LNCaP clone FGC (cell line): ENCODE data around the gene GNG8.

ENCODE experiments used
- DNase-seq: peaks from one replicate; pipeline ENCODE4 v3.0.0-alpha.2; 2011; ENCODE audit warnings: low read depth
- H3K4me3 ChIP-seq: 2 replicates; pipeline ENCODE4 v1.5.1; 2011; ENCODE audit warnings: mild to moderate bottlenecking, low read depth, low read length, control low read depth
- TF ChIP-seq, protein P1 (sequence below): IDR thresholded peaks from 2 replicates; pipeline ENCODE4 v1.5.1; 2012; ENCODE audit warnings: mild to moderate bottlenecking; ENCODE audit not compliant: control insufficient read depth, insufficient read depth; ENCODE audit errors: extremely low read depth

Gene GNG8

DNA sequence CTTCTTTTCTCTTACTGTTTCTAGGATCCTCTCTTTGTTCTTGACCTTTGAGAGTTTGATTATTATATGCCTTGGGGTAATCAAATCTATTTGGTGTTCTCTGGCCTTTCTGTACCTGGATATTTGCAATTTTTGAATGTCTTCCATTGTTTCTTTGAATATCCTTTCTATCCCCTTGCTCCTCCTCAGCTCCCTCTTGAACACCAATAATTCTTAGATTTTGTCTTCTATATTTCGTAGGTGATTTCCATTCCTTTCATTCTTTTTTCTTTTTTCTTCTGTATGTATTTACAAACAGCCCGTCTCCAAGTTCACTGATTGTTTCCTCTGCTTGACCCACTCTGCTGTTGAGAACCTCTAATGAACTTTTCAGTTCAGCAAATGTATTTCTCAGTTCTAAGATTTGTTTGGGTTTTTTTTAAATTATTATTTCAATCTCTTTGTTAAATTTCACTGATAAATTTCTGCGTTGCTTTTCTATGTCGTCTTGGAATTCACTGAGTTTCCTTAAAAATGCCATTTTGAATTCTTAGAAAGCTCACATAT lies 37.6 kb downstream of the GNG8 start:
- H3K4me3 ChIP-seq, result no peak overlapping the region
- TF ChIP-seq, protein P1, sequence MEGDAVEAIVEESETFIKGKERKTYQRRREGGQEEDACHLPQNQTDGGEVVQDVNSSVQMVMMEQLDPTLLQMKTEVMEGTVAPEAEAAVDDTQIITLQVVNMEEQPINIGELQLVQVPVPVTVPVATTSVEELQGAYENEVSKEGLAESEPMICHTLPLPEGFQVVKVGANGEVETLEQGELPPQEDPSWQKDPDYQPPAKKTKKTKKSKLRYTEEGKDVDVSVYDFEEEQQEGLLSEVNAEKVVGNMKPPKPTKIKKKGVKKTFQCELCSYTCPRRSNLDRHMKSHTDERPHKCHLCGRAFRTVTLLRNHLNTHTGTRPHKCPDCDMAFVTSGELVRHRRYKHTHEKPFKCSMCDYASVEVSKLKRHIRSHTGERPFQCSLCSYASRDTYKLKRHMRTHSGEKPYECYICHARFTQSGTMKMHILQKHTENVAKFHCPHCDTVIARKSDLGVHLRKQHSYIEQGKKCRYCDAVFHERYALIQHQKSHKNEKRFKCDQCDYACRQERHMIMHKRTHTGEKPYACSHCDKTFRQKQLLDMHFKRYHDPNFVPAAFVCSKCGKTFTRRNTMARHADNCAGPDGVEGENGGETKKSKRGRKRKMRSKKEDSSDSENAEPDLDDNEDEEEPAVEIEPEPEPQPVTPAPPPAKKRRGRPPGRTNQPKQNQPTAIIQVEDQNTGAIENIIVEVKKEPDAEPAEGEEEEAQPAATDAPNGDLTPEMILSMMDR, result no peak
- no peak for DNase-seq

DNA sequence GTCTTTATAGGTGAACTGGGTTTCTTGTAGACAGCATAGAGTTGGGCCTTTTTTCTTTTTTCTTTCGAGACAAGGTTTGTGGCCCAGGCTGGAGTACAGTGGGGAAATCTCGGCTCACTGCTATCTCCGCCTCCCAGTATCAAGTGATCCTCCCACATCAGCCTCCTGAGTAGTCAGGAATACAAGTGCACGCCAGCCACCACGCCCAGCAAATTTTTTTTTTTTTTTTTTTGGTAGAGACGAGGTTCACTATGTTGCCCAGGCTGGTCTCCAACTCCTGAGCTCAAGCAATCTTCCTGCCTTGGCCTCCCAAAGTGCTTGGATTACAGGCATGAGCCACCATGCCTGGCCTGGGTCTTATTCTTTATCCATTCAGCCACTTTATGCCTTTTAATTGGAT lies 40.0 kb downstream of the GNG8 start:
- DNase-seq, result no peak

DNA sequence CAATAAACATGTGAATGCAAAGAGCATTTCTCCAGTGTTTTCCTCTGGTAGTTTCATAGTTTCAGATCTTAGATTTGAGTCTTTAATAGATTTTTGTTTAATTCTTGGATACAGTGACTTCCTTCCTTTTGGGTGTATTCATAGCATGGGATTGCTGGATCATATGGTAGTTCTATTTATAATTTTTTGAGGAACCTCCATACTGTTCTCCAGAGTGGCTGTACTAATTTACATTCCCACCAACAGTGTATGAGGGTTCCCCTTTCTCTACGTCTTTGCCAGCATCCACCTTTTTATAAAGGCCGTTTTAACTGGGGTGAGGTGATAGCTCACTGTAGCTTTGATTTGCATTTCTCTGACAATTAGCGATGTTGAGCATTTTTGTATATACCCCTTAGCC lies 44.1 kb downstream of the GNG8 start:
- no peak overlapping the region for H3K4me3 ChIP-seq
- TF ChIP-seq, protein P1, result no peak
- DNase-seq, result no peak

More for the DNA sequence above, 40.0 kb downstream of the GNG8 start:
- TF ChIP-seq, protein P1, result no peak
- no peak overlapping the region for H3K4me3 ChIP-seq

DNA sequence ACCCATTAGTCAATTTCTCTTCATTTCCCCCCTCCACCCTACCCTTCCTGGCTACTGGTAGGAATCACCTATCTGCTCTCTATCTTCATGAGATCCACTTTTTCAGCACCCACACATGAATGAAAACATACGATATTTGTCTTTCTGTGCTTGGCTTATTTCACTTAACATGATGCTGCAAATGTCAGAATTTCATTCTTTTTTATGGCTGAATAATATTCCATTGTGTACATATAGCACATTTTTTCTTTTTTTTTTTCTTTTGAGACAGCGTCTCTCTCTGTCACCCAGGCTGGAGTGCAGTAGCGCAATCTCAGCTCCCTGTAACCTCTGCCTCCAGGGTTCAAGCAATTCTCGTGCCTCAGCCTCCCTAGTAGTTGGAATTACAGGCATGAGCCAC lies 44.7 kb downstream of the GNG8 start:
- no peak for DNase-seq
- TF ChIP-seq, protein P1, result no peak
- no peak overlapping the region for H3K4me3 ChIP-seq

DNA sequence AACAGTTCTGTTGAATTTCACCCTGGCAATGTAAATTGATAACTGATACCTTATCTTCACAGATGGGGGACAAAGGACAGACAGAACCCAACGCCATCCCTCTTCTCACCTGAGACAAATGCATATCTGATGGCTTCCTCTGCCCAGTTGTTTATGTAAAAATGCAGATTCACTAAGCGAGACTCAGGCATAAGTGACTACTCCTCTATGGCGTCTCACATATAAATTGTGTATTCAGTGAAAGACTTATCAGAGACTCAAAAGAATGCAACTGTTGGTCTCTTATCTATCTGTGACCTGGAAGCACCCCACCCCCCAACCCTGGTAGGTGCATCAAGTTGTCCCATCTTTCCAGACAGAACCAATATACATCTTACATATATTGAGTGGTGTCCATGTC lies 48.1 kb downstream of the GNG8 start:
- no peak overlapping the region for H3K4me3 ChIP-seq

DNA sequence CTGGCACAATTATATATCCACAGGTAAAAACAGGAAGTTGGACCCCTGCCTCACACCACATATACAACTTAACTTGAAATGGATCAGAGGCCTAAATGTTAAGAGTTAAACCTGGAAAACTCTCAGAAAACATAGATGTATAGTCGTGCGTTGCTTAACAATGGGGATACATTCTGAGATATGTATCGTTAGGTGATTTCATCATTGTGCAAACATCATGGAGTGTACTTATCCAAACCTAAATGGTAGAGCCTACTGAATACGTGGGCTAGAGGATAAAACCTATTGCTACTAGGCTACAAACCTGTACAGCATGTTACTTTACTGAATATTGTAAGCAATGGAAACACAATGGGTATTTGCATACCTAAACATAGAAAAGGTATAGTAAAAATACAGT lies 49.7 kb downstream of the GNG8 start:
- no peak for DNase-seq
- TF ChIP-seq, protein P1, result no peak

More for the DNA sequence above, 48.1 kb downstream of the GNG8 start:
- TF ChIP-seq, protein P1, result no peak
- no peak for DNase-seq

DNA sequence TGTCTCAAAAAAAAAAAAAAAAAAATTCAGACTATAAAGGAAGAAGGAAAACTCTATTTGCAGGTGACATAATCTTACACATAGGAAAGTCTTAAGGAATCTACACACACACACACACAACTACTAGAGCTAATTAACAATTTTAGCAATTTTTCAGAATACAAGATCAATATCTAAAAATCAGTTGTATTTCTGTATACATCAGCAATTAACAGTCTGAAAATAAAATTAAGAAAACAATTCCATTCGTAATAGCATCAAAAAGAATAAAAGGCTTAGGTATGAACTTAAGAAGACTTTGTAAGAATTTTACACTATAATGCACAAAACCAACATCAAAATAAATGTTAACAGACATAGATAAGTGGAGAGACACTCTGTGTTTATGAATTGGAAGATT lies 50.5 kb downstream of the GNG8 start:
- H3K4me3 ChIP-seq, result no peak overlapping the region
- TF ChIP-seq, protein P1, result no peak
- DNase-seq, result no peak

More for the DNA sequence above, 49.7 kb downstream of the GNG8 start:
- no peak overlapping the region for H3K4me3 ChIP-seq
